ENCODE measurements around the gene MYOG.

Gene MYOG

DNA sequence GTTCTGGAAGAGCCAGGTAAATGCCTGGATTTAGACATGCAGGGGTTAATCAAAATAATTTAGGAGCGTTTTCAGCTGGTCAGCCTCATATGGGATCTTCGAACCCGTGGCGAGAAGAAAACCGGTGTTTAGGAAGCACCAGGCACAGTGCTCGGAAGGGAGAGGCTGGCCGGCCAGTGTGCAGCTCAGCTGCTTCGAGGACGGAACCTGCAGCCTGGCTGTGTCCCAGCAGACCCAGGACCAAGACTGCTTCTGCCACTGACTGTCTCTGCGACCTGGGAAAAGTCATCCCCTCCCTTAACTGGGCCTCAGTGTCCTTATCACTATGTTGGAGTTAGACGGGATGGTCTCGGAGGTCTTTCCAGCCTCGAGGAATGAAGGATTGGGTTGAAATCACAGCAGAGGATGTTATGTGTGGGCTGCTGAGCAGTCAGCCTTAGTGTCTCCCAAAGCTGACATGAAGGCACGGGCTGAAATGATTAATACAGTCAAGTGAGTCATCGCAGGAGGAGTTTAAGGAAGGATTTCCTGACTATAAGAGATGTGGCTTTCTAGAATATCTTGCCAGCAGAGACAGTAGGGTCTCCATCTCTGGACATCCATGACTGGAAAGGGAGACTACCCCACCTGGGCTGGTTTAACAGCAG lies 38.7 kb downstream of the MYOG start:
- no peak for DNase-seq

DNA sequence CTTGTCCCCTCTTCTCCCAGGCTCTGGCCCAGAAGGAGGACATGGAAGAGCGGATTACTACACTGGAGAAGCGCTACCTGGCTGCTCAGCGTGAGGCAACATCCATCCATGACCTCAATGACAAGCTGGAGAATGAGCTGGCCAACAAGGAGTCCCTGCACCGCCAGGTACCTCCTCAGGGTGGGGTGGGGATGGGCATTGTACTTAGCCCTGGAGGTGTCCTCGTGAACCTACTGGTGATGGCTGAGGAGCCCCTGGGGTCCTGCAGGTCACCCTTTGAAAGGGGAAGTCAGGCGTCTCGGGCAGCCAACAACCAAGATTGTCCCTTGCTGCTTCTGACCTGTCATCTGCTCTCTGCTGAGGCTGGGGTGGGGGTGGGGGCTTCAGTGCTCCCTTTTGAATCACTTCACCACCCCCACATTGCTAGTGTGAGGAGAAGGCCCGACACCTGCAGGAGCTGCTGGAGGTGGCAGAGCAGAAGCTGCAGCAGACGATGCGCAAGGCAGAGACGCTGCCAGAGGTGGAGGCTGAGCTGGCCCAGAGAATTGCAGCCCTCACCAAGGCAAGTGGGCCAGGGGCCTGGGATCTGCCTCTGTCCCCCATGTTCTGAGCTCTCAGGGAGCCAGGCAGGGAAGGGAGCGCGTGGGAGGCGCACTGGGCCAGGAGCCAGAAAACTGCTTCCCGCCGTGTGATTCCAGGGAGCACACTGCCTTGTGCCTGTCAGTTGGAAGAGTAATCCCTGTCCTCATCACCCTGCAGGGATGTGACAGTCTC lies 39.8 kb downstream of the MYOG start:
- DNase-seq = no peak

DNA sequence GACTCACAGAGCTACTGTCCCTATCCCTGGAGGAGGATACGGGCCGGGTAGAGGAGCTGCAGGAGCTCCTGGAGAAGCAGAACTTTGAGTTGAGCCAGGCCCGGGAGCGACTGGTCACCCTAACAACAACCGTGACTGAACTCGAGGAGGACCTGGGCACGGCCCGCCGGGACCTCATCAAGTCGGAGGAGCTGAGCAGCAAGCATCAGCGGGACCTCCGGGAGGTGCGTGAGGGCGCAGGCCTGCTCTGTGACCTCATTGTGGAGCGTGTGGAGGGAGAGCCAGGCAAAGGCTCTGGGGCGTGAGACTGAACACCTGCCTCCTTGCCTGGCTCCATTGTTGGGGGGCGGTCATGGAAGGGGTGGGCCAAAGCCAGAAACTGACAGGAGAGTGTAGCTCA lies 40.5 kb downstream of the MYOG start:
- DNase-seq = no peak

DNA sequence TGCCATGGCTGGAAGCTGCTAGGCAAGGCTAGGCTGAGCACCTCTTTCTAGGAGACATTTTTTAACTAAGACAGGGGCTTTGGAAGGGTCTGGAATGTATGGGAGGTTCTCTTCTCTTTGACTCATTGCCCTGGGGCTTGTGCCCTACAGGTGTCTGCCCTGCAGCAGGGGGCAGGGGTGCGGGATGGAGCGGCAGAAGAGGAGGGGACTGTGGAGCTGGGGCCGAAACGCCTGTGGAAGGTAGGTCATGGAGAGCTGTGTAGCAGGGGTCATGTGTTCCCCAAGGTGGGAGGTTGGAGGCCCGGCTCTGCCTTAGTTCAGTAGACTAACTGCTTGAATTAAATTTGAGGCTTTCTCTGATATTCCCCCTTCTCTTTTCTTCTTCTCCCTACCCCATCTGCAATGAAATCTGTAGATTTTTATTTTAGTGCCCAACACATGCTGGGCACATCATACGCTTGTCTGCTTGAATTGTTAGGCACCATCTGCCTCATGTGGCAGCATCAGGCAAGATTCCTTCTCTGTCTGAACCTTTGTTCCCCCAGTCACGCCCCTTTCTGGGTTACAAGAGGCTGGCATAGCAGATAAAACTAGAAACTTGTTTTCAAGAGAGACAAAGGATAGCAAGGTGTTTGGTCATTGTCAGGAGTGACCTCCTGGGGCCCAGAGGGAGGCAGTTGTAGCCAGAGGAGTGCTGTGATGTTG lies 41.1 kb downstream of the MYOG start:
- no peak for DNase-seq

DNA sequence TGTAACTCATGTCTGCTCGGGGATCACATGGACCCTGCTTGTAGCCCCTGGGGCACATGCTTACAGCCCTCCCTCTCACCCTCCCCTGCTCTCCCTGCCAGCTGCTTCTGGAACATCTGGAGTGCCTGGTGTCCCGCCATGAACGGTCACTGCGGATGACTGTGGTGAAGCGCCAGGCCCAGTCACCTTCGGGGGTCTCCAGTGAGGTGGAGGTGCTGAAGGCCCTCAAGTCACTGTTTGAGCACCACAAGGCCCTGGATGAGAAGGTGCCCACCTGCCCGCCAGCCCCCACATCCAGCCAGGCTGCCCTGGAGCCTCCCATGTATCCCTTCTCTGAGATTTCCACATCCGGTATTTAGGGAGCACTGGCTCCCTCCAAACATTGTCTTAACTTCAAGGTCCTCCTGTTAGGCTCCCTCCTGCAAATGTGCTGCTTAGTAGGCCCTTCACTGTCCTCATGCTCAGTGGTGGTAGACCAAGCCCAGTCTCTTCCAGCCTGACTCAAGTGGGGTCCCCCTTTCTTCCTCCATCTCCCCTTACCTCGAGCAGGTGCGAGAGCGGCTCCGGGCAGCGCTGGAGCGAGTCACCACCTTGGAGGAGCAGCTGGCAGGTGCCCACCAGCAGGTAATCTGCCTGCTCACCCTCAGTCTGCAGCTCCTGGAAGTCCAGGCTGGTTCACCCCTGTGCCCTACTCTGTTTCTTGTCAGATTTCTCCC lies 41.8 kb downstream of the MYOG start:
- DNase-seq = peak; percentile 21

DNA sequence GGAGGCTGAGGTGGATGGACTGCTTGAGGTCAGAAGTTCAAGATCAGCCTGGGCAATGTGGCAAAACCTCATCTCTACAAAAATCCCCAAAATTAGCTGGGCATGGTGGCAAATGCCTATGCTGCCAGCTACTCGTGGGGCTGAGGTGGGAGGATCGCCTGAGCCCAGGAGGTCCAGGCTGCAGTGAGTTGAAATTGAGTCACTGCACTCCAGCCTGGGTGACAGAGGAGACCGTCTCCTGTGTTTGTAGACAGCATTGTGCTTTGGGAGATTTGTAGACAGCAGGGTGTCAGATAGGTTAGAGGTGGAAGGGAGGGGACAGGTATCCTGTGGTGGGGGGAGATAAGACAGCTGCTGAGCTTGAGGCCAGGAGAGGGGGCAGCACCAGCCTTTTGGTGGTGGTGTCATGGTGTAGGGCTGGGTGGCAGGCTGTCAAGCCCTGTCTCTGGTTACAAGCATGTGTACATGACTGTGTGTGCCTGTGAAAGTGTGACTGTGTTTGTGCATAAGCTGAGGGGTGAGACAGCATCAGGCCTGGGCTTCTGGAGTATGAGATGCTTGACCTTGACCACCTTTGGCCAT lies 44.4 kb downstream of the MYOG start:
- no peak for DNase-seq

DNA sequence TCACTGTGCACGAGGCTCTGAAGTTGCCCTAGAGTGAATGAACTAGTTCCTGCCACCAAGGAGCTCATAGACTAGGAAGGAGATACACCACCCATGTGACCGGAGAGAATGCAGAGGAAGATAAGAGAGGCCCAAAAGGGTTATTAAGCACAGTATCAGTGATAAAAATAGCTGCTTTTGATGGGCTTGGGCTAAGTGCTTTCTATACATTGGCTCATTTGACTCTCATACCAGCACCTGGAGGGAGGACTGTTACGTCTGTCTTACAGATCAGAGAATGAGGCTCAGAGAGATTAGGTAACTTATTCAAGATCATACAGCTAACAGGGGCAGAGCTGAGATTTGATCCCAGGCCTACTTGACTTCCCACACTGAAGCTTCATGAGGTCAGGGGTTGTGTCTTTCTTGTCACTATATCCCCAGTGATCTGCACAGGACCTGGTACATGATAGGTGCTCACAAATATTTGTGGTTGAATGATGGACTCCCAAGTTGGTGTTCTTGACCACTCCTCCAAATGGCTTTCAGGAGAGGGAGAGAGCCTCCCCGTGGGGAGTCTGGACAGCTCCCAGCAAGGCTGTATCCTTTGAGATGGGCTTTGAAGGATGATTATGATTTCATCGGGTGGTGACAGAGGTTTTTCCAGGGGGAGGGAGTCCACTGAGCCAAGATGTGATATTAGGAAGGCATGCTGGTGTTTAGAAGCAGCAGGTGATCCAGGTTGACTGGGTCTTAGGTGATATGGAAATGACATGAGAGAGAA lies 45.1 kb downstream of the MYOG start:
- DNase-seq = no peak

DNA sequence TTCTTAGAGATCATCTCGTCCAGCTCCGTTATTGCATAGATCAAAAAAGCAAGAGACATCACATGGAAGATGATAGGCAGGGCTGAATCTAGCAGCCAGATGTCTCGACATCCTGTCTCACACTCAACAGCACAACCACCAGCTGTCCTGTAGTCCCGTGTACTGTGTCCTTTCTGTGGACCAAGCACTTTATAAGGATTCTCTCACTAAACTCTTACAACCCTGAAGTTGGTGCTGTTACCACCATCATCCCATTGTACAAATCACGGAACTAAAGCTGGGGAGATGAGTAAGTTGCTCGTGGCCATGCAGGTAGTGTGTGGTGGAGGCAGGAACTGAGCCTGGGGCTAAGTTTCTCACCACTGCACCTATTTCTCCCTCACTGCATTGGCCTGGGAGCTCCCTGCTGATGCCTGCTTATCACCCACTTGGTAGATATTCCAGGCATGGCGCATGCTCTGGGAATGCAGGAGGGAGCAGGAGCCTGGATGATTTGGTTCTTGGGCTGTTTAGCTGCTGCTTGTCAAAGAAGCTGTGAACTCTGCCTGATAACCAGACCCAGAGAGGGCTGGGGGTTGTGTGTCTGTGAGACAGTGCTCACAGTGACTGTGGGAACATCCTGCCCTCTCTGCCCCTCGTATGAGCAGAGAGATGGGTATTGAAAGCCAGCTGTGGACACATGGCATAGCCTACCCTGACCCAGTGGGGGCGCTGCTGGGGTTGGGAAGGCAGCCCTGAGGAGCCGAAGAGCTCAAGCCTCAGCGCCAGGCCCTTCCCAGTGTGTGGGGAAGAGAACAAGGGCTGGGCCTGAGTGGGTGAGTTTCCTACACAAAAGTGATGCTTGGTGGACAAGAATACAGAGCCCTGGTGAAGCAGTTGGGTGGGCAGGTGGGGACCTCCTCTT lies 46.0 kb downstream of the MYOG start:
- no peak for DNase-seq

DNA sequence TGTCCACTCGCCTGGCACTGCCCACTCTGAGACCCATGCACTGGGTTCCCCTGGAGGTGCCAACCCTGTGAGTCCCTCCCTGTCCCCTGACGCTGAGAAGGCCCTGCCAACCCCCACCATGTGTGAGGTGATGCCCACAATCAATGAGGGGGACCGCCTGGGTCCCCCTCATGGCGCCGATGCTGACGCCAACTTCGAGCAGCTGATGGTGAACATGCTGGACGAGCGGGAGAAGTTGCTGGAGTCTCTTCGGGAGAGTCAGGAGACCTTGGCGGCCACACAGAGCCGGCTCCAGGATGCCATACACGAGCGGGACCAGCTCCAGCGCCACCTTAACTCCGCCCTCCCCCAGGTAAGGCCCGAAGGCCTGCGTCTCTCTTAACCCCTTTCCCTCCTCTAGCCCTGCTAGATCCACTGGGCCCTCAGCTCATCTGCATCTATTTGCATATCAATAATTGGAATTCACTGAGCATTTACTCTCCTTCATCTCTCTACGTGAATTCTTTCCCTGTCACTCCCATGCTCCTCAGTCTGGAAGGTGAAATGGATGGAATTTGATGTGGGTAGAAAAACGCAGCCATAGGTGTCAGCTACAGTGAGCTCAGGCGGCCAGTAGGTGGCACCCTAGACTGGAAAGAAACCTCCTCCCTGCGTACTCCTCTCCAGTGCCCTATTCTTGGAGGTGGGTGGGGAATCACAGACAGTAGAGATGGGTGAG lies 46.8 kb downstream of the MYOG start:
- peak; percentile 69 for DNase-seq

DNA sequence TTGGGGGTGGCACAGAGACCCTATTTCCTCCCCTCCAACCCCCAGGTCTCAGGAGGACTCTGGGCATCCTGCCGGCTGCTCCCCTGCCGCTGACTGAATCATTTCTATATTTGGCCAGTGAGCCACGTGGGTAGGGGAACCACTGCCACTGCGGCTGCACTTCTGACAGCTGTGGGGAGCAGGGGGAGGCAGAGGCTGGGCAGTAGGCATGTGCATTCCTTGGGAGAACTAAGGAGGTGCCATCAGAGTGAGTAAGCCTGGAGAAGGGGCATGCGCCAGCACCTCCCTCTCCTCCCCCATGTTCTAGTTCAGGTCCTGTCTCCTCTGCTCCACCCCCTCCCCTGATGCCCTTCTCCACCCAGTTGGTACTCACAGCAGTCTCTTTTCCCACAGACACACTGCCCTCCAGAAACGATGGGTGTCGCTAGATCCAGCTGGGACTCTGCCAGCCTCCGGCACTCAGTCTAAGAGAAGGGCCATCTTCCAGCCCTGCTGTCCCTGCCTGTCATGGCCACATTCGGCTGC lies 47.5 kb downstream of the MYOG start:
- DNase-seq = peak; percentile 67

DNA sequence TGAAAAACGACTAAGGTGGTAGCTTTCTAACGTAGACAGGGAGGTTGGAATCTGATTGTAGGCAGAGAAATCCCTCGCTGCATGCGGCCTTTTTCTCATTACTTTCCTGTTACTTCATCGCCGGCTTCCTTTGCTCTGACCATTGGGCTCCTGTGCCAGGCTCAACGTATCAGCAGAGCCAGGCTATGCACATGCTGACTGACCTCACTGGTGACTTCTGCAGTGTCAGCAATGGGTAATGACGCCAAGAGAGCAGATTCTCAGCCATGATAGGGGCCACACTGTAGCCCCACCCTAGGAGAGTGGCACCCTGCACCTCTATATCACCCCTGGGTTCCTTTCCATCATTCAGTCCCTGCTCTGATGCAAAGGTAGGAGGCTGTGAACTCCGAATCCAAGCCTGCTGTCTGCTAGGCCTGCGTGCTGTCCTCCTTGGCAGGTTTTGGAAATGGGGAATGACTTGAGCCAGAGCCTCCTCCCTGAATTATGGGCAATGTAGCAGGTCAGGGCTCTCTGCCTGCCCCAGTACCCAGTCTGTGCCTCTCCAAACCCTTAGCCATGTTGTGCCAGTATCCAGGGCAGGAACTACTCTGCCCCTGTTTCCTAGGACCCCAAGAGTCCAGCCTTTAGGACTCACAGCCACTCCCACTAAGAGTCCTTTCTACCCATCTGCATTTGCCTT lies 48.2 kb downstream of the MYOG start:
- DNase-seq = no peak

DNA sequence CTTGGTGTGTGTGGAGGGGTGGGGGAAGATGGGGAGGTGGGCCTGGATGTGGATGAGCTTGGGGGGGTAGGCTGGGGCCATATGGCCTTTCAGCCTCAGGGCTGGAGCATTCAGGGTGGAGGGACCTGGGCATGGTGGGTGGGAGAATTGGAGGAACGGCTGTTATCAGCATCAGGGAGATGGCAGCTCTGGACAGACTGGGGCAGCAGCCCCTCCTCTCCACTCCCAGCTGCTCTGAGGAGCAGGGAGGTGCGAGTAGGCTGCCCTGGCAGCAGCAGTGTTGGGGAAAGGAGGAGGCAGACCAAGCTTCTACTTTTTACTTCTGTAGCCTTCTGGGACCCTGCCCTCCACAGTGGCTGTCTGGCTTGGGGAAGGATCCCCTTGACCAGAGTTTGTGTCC lies 49.3 kb downstream of the MYOG start:
- DNase-seq = no peak

DNA sequence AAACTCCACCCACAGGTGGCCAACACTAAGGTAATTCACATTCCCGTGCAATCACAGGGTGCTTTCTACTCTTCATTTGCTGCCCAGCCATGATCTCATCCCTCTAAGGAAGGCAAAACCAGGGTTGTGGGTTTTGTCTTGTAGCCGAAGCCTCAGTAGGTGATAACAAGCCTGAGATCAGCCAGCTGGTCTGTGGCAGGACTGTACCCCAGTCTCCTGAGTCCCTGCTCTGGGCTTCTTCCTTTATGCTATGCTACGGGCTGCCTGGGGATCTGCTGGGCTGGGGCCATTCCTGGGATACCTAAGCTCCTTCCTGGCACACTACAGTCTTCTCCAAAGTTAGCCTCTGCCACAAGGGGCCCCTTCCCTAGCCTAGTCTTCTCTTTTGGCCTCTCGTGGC lies 49.7 kb downstream of the MYOG start:
- DNase-seq = no peak

DNA sequence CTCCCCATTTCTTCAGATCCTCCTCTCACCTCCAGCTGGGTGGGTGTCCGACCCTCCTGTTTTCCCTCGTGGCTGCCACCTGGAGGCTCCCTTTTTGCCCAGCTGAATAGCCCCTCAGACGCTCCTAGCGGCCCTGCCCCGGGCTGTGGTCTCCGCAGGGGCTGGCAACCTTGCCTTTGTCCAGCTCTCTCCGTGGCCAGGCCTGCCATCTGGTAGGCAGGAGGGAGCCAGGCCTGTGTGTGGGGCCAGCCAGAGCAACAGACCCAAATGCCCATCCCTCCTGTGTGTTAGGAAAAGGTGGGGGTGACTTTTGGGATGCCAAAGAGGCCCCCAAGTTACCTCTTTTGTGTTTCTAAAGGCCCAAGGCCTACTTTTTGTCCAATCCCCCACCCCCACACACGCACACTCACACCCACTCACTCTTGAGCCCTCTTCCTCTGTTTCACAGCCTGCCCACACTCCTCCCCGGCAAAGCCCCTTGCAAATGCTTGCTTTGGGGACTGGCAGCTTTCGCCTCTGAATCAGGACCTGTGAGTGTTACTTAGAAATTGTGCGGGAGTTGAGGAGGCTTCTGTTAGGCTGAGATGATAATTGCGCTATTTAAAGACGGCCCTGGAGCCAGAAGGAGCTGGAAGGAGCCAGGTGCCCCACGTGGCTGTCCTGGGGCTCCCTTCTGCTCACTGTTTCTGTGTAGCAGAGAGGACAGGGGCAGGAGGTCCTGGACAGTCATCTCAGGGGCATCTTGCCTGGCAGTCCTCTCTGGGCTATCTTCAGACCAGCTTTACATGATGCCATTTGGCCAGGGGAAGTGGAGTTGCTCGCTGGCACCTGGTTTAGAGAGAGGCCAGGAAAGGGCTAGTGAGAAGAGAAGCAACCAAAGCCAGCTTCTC lies 50.5 kb downstream of the MYOG start:
- DNase-seq = no peak

DNA sequence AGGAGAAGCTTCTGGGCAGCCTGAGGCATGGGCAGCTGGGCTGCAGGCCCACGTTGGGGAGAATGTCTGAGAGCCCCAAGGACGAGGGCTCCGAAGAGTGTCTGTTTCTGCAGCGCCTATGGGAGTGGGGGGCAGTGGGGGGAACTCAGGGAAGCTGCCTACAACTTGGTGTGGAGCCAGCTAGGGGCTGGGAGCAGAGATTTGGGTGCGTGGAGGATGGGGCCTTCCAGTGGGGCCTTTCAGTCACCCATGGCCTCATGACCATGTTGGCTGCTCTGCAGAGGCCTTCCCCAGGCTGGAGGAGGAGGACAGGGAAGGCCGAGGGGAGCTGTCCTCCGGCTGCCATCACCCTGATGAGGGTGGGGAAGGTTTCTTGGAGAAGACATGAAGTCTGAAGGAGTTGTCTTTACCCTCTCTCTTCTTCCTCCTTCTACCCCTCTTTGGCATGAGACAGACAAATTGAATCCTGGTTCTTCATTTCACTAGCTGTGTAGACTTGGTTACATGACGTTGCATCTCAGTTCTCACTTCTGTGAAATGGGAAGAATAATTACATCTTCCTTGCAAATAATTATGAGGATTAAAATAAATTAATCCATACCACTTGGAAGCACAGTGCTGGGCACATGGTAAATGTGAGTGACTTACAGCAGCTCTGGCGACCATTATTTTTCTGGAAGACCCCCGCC lies 51.2 kb downstream of the MYOG start:
- no peak for DNase-seq

DNA sequence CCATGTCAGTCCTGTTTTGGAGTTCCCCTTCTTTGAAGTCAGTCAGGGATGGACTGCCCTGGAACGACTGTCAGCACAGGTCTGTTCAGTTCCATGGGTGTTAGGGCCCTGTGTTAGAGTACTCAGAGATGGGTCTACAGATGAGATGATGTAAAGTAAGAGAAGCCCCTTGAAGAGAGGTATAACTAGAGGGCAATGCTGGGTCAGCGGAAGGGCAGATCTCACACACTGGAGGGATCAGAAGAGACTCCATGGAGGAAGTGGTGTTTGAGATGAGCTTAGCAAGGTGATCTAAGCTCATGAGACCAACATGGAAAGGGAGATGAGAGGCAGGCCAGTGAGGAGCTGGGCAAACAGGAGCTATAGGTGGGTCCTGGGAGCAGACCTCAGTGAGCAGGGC lies 51.9 kb downstream of the MYOG start:
- no peak for DNase-seq

DNA sequence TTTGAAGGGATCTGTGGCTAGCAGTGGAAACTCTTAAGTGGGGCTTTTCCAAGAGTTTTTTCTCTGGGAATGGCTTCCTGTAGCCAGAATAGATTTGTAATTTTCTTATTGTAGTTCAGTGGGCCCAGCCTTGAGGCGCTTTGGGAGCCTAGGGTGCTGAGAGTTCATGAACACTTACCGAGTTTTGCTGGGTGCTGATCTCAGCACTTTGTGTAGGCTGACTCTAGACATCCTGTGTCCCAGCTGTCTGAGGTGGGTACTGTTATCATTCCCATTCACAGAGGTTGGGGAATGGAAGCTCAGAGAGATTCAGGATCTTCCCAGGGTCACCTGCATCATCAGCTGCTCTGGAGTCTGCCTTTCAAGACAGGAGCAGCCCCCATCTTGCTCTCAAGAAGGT lies 52.5 kb downstream of the MYOG start:
- DNase-seq = no peak

Measured in left hindlimb (tissue), 1 donor.